ENCODE measurements around the gene GPRC5D. TPM values are rescaled to one million over a fixed set of nuclear protein-coding genes. Genes with fewer than 3 reads are reported as not detected.

The GPRC5D gene
- total RNA-seq (2012; rRNA removed): not detected in 2 replicates

GRCh38 chr12:12952036-12952435 is at the start of gene GPRC5D:
Gene GPRC5D, minus strand, starts transcription at chr12:12952170. Its CDS starts 1,786 bp downstream, at chr12:12950384.
- no peak within 1 kb of the TSS for H3K4me3 ChIP-seq (ENCODE audit: low read length)
- no peak within 1 kb of the TSS for H3K4me2 ChIP-seq (ENCODE audit: low read length)
- no peak within 1 kb of the TSS for H3K9ac ChIP-seq (ENCODE audit: low read depth, low read length)
- no peaks in the 10 kb centered on the region for H3K9me3 ChIP-seq (replicated peaks; ENCODE audit: low read length)
- no peaks in the 10 kb centered on the region for H3K27me3 ChIP-seq (ENCODE audit: control insufficient read depth, insufficient read depth, low read length)
- peaks cover 4% of the 10 kb centered on the region for H3K4me1 ChIP-seq (ENCODE audit: control insufficient read depth, insufficient read depth, low read length)
- no peaks in the 10 kb centered on the region for H3K36me3 ChIP-seq (ENCODE audit: insufficient read depth, low read length)

- Histone ChIP-seq H3K4me3 (ENCODE audit: low read length) (peak overlapping the region; percentile 100), H3K4me1 (ENCODE audit: control insufficient read depth, insufficient read depth, low read length) (peaks cover 28% of the 10 kb centered on the region), H3K9ac (ENCODE audit: low read depth, low read length) (peak overlapping the region; percentile 93), H3K4me2 (ENCODE audit: low read length) (peak overlapping the region; percentile 94), H3K36me3 (ENCODE audit: insufficient read depth, low read length) (no peaks in the 10 kb centered on the region), H3K9me3 (replicated peaks; ENCODE audit: low read length) (no peaks in the 10 kb centered on the region), H3K27me3 (ENCODE audit: control insufficient read depth, insufficient read depth, low read length) (no peaks in the 10 kb centered on the region)
These were observed 49.7 kb upstream of the GPRC5D start for GRCh38 chr12:13001775-13002040.

- Histone ChIP-seq H3K9ac (ENCODE audit: low read depth, low read length) (peak overlapping the region; percentile 93), H3K36me3 (ENCODE audit: insufficient read depth, low read length) (no peaks in the 10 kb centered on the region), H3K4me3 (ENCODE audit: low read length) (peak overlapping the region; percentile 100), H3K9me3 (replicated peaks; ENCODE audit: low read length) (no peaks in the 10 kb centered on the region), H3K4me1 (ENCODE audit: control insufficient read depth, insufficient read depth, low read length) (peaks cover 28% of the 10 kb centered on the region), H3K4me2 (ENCODE audit: low read length) (peak overlapping the region; percentile 94), H3K27me3 (ENCODE audit: control insufficient read depth, insufficient read depth, low read length) (no peaks in the 10 kb centered on the region)
These were observed 49.2 kb upstream of the GPRC5D start for GRCh38 chr12:13000925-13001774.

- Histone ChIP-seq H3K27me3 (ENCODE audit: control insufficient read depth, insufficient read depth, low read length) (no peaks in the 10 kb centered on the region), H3K4me3 (ENCODE audit: low read length) (peak overlapping the region; percentile 100), H3K4me1 (ENCODE audit: control insufficient read depth, insufficient read depth, low read length) (peaks cover 28% of the 10 kb centered on the region), H3K9me3 (replicated peaks; ENCODE audit: low read length) (no peaks in the 10 kb centered on the region), H3K4me2 (ENCODE audit: low read length) (peak overlapping the region; percentile 94), H3K36me3 (ENCODE audit: insufficient read depth, low read length) (peaks cover 1% of the 10 kb centered on the region), H3K9ac (ENCODE audit: low read depth, low read length) (peak overlapping the region; percentile 93)
These were observed 48.6 kb upstream of the GPRC5D start for GRCh38 chr12:13000616-13000924.

GRCh38 chr12:12999959-13000615 is 48.1 kb upstream of the GPRC5D start, which contains the start of gene HEBP1:
Gene HEBP1, minus strand, starts transcription at chr12:13000265. Its CDS starts 151 bp downstream, at chr12:13000114.
- Histone ChIP-seq H3K9me3 (replicated peaks; ENCODE audit: low read length) (no peaks in the 10 kb centered on the region), H3K4me1 (ENCODE audit: control insufficient read depth, insufficient read depth, low read length) (peaks cover 28% of the 10 kb centered on the region), H3K4me3 (ENCODE audit: low read length) (peak within 1 kb of the TSS; percentile 100), H3K27me3 (ENCODE audit: control insufficient read depth, insufficient read depth, low read length) (no peaks in the 10 kb centered on the region), H3K4me2 (ENCODE audit: low read length) (peak within 1 kb of the TSS; percentile 99), H3K9ac (ENCODE audit: low read depth, low read length) (peak within 1 kb of the TSS; percentile 96), H3K36me3 (ENCODE audit: insufficient read depth, low read length) (peaks cover 5% of the 10 kb centered on the region)

GRCh38 chr12:12999271-12999958 is 47.4 kb upstream of the GPRC5D start:
- Histone ChIP-seq H3K9me3 (replicated peaks; ENCODE audit: low read length) (no peaks in the 10 kb centered on the region), H3K9ac (ENCODE audit: low read depth, low read length) (peak overlapping the region; percentile 96), H3K4me1 (ENCODE audit: control insufficient read depth, insufficient read depth, low read length) (peaks cover 28% of the 10 kb centered on the region), H3K4me3 (ENCODE audit: low read length) (peak overlapping the region; percentile 100), H3K36me3 (ENCODE audit: insufficient read depth, low read length) (peaks cover 5% of the 10 kb centered on the region), H3K4me2 (ENCODE audit: low read length) (peak overlapping the region; percentile 99), H3K27me3 (ENCODE audit: control insufficient read depth, insufficient read depth, low read length) (no peaks in the 10 kb centered on the region)

GRCh38 chr12:12998248-12998647 is 46.3 kb upstream of the GPRC5D start:
- Histone ChIP-seq H3K36me3 (ENCODE audit: insufficient read depth, low read length) (peaks cover 5% of the 10 kb centered on the region), H3K4me3 (ENCODE audit: low read length) (peak overlapping the region; percentile 100), H3K9ac (ENCODE audit: low read depth, low read length) (no peak overlapping the region), H3K9me3 (replicated peaks; ENCODE audit: low read length) (no peaks in the 10 kb centered on the region), H3K4me2 (ENCODE audit: low read length) (peak overlapping the region; percentile 99), H3K27me3 (ENCODE audit: control insufficient read depth, insufficient read depth, low read length) (no peaks in the 10 kb centered on the region), H3K4me1 (ENCODE audit: control insufficient read depth, insufficient read depth, low read length) (peaks cover 32% of the 10 kb centered on the region)

- H3K4me2 ChIP-seq (ENCODE audit: low read length): peak overlapping the region; percentile 99
- H3K9me3 ChIP-seq (replicated peaks; ENCODE audit: low read length): no peaks in the 10 kb centered on the region
- H3K4me1 ChIP-seq (ENCODE audit: control insufficient read depth, insufficient read depth, low read length): peaks cover 36% of the 10 kb centered on the region
- no peaks in the 10 kb centered on the region for H3K27me3 ChIP-seq (ENCODE audit: control insufficient read depth, insufficient read depth, low read length)
- peak overlapping the region; percentile 100 for H3K4me3 ChIP-seq (ENCODE audit: low read length)
- H3K36me3 ChIP-seq (ENCODE audit: insufficient read depth, low read length): peaks cover 5% of the 10 kb centered on the region
- H3K9ac ChIP-seq (ENCODE audit: low read depth, low read length): no peak overlapping the region
These were observed 45.8 kb upstream of the GPRC5D start for GRCh38 chr12:12997734-12998133.

- Histone ChIP-seq H3K4me1 (ENCODE audit: control insufficient read depth, insufficient read depth, low read length) (peaks cover 41% of the 10 kb centered on the region), H3K4me2 (ENCODE audit: low read length) (peak overlapping the region; percentile 99), H3K4me3 (ENCODE audit: low read length) (no peak overlapping the region), H3K27me3 (ENCODE audit: control insufficient read depth, insufficient read depth, low read length) (no peaks in the 10 kb centered on the region), H3K9ac (ENCODE audit: low read depth, low read length) (no peak overlapping the region), H3K9me3 (replicated peaks; ENCODE audit: low read length) (no peaks in the 10 kb centered on the region), H3K36me3 (ENCODE audit: insufficient read depth, low read length) (peaks cover 5% of the 10 kb centered on the region)
These were observed 45.2 kb upstream of the GPRC5D start for GRCh38 chr12:12997156-12997555.

GRCh38 chr12:12996209-12996608 is 44.2 kb upstream of the GPRC5D start:
- Histone ChIP-seq H3K36me3 (ENCODE audit: insufficient read depth, low read length) (peaks cover 5% of the 10 kb centered on the region), H3K9ac (ENCODE audit: low read depth, low read length) (no peak overlapping the region), H3K4me3 (ENCODE audit: low read length) (no peak overlapping the region), H3K27me3 (ENCODE audit: control insufficient read depth, insufficient read depth, low read length) (no peaks in the 10 kb centered on the region), H3K4me2 (ENCODE audit: low read length) (peak overlapping the region; percentile 22), H3K4me1 (ENCODE audit: control insufficient read depth, insufficient read depth, low read length) (peaks cover 42% of the 10 kb centered on the region), H3K9me3 (replicated peaks; ENCODE audit: low read length) (no peaks in the 10 kb centered on the region)

- Histone ChIP-seq H3K9me3 (replicated peaks; ENCODE audit: low read length) (no peaks in the 10 kb centered on the region), H3K4me1 (ENCODE audit: control insufficient read depth, insufficient read depth, low read length) (peaks cover 42% of the 10 kb centered on the region), H3K27me3 (ENCODE audit: control insufficient read depth, insufficient read depth, low read length) (no peaks in the 10 kb centered on the region), H3K4me2 (ENCODE audit: low read length) (no peak overlapping the region), H3K36me3 (ENCODE audit: insufficient read depth, low read length) (peaks cover 5% of the 10 kb centered on the region), H3K9ac (ENCODE audit: low read depth, low read length) (no peak overlapping the region), H3K4me3 (ENCODE audit: low read length) (no peak overlapping the region)
These were observed 43.1 kb upstream of the GPRC5D start for GRCh38 chr12:12995088-12995487.
